Keratinocyte (primary cell): Measurements from ENCODE around the gene PEMT.

Source experiments
- CTCF ChIP-seq, 3 experiments: IDR thresholded peaks in 1 of 3; conservative IDR thresholded peaks in 1 of 3; optimal IDR thresholded peaks in 1 of 3; 2 replicates in 2 of 3; 3 replicates in 1 of 3; pipeline versions ENCODE3 to v1.5.1; 2011; ENCODE audit warnings: low read length in 3 of 3, mild to moderate bottlenecking in 3 of 3, moderate library complexity in 2 of 3, control low read depth in 1 of 3, inconsistent platforms in 1 of 3; ENCODE audit not compliant: insufficient read depth in 2 of 3; ENCODE audit errors: extremely low read depth in 1 of 3
- EZH2 ChIP-seq: IDR thresholded peaks from one replicate; pipeline ENCODE4 v1.6.1; 2012; ENCODE audit warnings: inconsistent platforms, mild to moderate bottlenecking, low read length, moderate library complexity

DNA sequence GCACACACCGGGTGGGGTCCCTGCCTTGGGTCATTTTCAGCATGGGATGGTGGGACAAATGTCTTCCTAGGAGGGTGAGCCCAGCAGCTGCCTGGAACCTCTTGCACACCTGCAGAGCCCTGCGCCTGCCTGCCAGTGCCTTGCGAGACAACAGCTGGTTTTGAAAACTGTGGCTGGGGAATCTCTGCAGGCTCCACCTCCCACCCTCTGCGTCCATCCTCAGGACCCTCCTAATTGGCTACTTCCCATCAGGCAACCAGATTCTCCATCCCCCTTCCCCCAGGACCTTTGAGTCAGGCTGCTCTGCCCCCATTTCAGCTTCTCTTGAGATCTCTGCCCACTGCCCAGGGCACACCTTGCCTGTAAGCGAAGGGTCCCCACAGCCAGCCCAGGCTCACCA, 26.6 kb downstream of the PEMT start:
- TF ChIP-seq EZH2 (no peak), CTCF (optimal IDR thresholded peaks at IDR 0.05 in 1 of 3, IDR thresholded peaks at IDR 0.05 in 1 of 3, conservative IDR thresholded peaks at IDR 0.05 in 1 of 3; ENCODE audit: extremely low read depth in 1 of 3, insufficient read depth in 2 of 3, low read length in 3 of 3) (no peak)
